Stimulated activated CD4-positive, alpha-beta T cell treated with anti-CD3 and anti-CD28 coated beads, Interleukin-15, amount 100 ng/mL, for 48 hours (primary cell): ENCODE data around the gene TJP1.
"Not testable (repeated sequence)": the region's sequence is repeated elsewhere in the genome, so short reads cannot be mapped to it uniquely, and the experiment has no call there.

ENCODE experiments used
- DNase-seq, 2 donors: peaks; one replicate each; pipeline ENCODE4 v3.0.0-alpha.2; 2020; ENCODE audit warnings: low read depth in 2 of 2

The TJP1 gene

GRCh38 chr15:29800491-29801366, 21.5 kb downstream of the TJP1 start:
- DNase-seq: no peak

- DNase-seq: no peak
Observed at GRCh38 chr15:29799859-29800258, 22.4 kb downstream of the TJP1 start.

- DNase-seq: no peak
Observed at GRCh38 chr15:29795610-29796009, 26.7 kb downstream of the TJP1 start.

GRCh38 chr15:29792426-29793159, 29.7 kb downstream of the TJP1 start:
- no peak for DNase-seq

GRCh38 chr15:29790607-29791006, 31.7 kb downstream of the TJP1 start:
- no peak for DNase-seq

- DNase-seq: no peak
Observed at GRCh38 chr15:29789871-29790270, 32.4 kb downstream of the TJP1 start.

GRCh38 chr15:29788433-29789034, 33.7 kb downstream of the TJP1 start:
- DNase-seq: no peak

- DNase-seq: no peak
Observed at GRCh38 chr15:29787767-29788166, 34.5 kb downstream of the TJP1 start.

GRCh38 chr15:29785642-29786041, 36.6 kb downstream of the TJP1 start:
- DNase-seq: no peak

- DNase-seq: no peak
Observed at GRCh38 chr15:29785136-29785535, 37.1 kb downstream of the TJP1 start.

GRCh38 chr15:29784413-29784812, 37.9 kb downstream of the TJP1 start:
- DNase-seq: no peak

GRCh38 chr15:29782816-29783215, 39.5 kb downstream of the TJP1 start:
- not testable (repeated sequence) for DNase-seq

- DNase-seq: no peak
Observed at GRCh38 chr15:29778382-29778781, 43.9 kb downstream of the TJP1 start.

GRCh38 chr15:29776859-29777258, 45.4 kb downstream of the TJP1 start:
- DNase-seq: no peak

GRCh38 chr15:29774900-29775299, 47.4 kb downstream of the TJP1 start:
- no peak for DNase-seq

- no peak for DNase-seq
Observed at GRCh38 chr15:29773816-29774215, 48.5 kb downstream of the TJP1 start.

- DNase-seq: no peak
Observed at GRCh38 chr15:29773000-29773399, 49.3 kb downstream of the TJP1 start.

GRCh38 chr15:29770796-29771195, 51.5 kb downstream of the TJP1 start:
- DNase-seq: no peak

- no peak for DNase-seq
Observed at GRCh38 chr15:29765898-29766527, 56.3 kb downstream of the TJP1 start.

- DNase-seq: no peak
Observed at GRCh38 chr15:29765234-29765841, 56.9 kb downstream of the TJP1 start.

GRCh38 chr15:29759596-29759995, 62.7 kb downstream of the TJP1 start:
- no peak for DNase-seq
